DMS53 treated with DMSO at 0.1 percent for 48 hours (cell line): Measurements from ENCODE around the gene PKD1L1.

ENCODE experiments used
- DNase-seq: peaks from one replicate; lab custom pipeline; 2025; ENCODE audit not compliant: unreplicated experiment; lab: John Stamatoyannopoulos, UW

Gene PKD1L1

GRCh38 chr7:47905076-47905920, 43.0 kb downstream of the PKD1L1 start:
- DNase-seq, result no peak

DNA sequence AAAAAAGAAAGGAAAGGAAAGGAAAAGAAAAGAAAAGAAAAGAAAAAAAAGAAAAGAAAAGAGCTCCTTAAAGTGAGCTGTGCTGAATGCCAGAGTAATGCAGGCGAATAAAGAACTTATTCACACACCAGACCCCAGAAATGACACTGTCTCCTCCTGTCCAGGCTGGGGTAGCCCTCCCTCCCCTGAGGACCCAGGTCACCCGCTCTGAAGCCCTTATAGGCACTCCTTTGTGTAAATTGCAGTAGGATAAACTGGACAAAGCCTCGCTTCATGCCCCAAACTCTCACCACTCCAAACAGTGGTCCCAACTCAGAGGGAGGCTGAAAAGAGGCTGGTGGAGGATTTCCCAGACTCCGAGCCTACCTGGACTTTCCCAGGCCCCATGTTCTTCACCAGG, 46.3 kb downstream of the PKD1L1 start:
- no peak for DNase-seq

- DNase-seq, result no peak
These were observed 46.7 kb downstream of the PKD1L1 start for GRCh38 chr7:47901542-47901941.

DNA sequence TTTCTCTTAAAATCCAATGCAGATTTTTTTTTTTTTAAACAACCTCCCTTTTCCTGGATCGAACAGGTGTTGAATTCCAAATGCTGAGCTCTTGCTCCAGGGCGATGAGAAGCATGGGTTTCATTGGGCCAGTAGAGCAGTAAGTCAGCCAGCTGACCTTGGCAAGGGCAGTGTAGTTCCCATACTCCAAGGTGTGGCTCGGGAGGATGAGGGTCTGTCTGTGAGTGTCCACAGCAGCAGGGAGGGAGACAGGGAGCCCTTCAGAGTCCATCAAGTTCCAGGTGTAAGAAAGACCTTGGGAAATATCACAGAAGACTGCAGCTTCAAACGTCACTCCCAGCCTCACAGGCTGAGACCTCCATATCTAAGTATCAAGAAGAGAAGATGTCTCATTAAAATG, 50.4 kb downstream of the PKD1L1 start:
- no peak for DNase-seq

- DNase-seq, result no peak
These were observed 51.4 kb downstream of the PKD1L1 start for GRCh38 chr7:47896809-47897423.

GRCh38 chr7:47895026-47895425, 53.2 kb downstream of the PKD1L1 start:
- DNase-seq, result no peak

DNA sequence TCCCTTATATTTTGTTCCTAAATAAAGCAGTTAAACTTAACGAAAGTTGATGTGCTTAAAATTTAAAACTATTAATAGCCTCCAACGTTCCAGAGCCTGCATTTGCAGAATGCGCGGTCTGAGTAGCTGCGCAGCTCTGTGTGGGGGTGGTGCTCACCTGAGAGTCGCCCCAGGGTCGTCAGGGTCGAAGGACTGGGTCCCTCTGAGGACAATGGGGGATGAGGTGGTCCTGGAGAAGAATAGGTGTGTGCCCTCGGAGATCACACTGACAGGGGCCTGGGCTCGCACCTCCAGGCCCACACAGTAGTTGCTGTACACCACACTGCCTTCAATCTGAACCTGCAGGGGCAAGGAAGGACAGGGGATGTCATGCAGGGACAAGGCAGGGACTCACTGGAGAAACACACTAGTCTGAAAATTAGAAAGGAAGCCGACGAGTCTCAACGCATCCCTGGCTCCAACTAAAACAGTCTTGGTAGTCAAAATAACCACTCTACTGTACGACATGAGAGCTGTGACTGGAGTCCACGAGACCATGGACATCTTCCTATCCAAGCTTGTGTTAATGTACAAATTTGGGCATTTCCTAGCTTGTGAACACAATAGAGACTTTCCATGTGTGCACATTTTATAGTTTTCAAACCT, 54.4 kb downstream of the PKD1L1 start:
- DNase-seq, result no peak

DNA sequence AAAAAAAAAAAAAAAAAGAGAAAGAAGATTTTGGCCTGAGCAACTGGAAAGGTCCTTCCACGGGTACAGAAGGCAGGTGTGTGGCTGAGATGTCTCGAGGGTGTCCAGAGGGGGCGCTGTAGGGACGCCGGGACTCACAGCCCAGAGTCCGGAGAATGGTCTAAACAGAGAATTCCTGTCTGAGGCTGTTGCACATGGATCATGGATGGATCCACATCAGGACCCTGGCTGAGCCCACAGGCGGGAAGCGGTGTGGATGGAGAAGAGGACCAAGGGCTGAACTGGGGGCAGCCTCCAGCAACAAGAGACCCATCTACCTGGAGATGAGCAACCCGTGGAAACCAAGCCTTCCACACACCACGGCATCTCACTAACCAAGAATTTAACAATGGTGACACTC, 55.0 kb downstream of the PKD1L1 start:
- DNase-seq, result no peak

DNA sequence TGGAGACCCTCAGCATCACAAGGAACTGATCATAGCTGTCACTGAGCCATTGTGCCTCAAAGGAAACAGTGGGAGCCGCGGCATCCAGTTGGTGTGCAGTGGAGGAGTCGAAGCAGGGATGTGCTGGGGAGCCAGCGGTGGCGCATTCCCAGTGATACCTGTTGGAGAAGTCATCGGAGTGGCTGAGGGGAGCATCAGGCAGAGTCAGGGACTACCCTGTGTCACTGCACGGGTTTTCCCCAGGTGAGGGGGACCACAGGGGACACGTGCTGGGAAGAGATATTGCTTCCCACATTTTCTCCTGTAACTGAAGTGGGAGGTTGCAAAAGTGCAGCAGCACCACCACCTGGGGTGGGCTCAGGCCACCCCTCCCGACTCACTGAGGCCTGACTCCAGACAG, 57.7 kb downstream of the PKD1L1 start:
- no peak for DNase-seq

DNA sequence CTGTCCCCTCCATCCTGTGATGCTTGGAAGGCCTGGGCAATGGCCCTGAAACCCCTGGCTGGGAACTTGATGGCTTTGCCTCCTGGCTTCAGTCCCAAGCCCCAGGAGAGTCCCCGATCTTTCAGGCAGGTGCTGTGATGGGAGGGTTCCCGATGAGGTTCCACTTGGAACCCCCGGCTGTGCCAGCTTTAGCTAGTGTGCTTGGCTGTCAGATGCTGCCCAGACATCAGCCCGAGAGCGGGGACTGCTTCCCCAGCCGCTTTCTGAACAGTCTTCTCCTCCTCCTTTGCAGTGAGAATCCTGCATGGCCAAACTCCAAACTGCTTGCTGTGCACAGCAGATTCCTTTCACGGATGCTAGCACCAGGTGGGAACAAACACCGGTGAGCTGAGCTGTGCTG, 58.1 kb downstream of the PKD1L1 start:
- no peak for DNase-seq

DNA sequence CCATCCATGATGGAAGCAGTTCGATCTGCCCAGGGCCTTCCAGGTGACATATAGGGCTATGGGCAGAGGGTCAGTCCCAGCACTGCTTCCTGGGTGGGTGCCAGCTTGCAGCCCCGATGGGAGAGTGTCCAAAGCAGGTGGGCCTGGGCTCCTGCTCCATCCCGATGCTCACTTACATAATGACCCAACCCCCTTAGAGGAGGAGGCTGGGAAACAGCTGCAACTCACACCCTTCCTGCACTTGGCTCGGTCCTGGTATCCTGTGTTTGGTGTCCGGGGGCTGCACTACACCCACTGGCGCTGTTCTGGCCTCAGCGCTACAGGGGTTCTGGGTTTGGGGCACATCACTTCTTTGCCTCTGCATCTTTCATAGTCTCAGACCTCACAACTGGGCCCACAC, 58.5 kb downstream of the PKD1L1 start:
- no peak for DNase-seq

GRCh38 chr7:47888371-47889265, 59.6 kb downstream of the PKD1L1 start:
- DNase-seq, result no peak

DNA sequence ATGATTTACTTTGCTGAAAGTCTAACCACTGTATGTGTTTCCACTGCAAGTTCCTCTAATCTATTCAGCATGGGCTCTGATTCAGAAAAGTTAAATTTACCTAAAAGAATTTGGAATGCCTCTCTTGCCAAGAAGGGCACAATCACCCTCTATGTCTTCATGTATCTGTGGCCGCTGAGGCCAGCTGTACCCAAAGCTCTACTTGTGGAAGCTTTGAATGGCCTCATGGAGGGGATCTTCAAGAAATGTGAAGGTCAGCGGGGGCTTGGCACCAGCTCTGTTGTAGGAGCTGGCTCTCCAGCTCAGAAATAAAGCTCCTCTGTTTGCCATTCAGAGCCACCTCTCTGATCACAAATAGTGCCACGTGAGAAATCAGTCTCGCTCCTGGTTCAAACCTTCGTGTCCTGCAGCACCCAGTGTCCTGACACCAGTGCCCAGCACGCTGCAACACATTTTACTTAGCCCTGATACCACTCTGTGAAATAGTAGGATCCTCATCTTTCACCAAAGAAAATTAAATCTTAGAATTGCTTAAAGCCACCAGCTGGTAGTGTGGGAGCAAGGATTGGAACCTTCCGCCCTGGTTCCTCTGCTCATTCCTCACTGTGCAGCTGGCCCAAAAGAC, 61.1 kb downstream of the PKD1L1 start:
- no peak for DNase-seq

DNA sequence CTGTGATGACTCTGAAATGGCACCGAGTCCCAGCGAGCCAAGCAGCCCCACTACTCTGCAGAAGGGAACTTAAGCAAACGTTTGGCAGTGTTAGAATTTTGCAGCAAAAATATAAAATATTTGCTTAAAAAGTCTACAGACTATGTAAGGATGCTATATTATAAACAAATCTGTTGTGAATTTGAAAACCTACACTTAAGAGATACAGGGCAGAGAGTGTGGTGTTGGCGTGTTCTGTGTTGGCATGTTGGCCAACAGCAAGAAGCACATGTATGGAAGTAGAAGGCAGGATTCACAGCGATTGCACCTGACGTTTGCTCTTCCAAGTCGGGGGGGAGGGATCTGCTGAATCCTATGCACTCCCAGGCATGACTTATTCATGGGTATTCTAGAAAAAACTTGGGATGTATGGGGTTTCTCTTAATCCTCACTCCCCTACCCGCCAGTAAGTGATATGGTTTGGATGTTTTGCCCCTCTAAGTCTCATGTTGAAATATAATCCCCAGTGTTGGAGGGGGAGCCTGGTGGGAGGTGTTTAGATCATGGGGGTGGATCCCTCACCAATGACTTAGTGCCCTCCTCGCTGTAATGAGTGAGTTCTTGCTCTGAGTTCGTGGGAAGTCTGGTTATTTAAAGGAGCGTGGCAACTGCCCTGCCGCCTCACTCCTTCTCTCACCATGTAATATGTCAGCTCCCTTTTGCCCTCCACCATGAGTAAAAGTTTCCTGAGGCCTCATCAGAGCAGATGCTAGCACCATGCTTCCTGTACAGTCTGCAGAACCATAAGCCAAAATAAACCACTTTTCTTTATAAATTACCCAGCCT, 62.1 kb downstream of the PKD1L1 start:
- no peak for DNase-seq

- DNase-seq, result no peak
These were observed 62.8 kb downstream of the PKD1L1 start for GRCh38 chr7:47885309-47885986.

DNA sequence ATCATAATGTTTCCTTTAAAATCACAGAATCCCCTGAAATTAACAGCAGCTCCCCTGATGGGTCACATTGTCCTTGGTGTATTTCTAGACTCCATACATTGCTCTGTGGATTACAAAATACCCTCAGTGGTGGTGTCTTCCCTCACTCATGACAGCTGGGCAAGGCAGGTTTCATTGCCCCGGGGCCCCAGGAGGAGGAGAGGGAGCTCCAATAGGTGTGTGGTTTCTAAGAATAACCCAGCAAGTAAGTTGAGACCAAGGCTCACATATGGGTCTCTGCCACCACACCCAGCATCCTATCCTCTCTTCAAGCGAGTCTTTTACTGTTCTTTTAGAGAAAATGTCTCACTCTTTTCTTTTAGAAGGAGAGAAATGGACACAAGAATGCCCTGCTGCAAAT, 63.6 kb downstream of the PKD1L1 start:
- no peak for DNase-seq

DNA sequence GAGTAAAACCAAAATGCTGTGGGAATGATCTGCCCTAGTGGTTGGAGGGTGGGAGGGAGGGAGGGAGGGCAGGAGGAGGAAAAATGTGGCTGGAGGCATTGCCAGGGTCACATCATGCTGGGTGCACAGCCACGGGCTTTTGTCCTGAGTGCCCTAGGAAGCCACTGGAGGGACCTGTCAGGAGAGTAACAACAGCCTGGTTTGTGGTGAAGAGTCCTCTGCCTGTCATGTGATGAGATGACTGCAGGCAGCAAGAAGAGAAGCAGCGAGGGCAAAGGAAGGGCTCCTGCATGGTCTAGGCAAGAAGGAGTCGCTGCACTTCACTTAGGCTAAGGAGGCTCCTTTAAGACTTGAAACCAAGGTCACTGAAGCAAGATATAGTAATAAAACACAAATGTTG, 65.6 kb downstream of the PKD1L1 start:
- DNase-seq, result no peak

- DNase-seq, result no peak
These were observed 67.0 kb downstream of the PKD1L1 start for GRCh38 chr7:47881256-47881655.

DNA sequence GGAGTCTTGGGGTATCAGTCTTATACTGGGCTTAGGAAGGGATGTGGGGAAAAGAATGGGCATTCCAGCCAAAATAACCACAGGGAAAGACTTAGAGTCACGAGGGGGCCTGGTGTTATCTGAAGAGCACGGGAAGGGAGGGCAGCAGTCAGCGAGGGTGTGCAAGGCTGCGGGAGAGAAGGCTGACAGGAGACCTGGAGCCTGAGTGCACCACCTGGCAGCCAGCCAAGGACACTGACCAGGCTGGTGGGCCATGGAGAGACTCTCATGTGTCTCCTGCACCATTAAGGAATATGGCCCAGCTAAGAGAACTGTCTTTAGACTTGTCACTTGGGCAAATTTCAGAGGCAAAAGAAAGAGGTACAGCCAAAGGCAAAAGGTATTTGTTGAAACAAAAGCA, 69.6 kb downstream of the PKD1L1 start:
- DNase-seq, result no peak
